H1 (cell line): Measurements from ENCODE around the gene ECI2. TPM values are rescaled to one million over a fixed set of nuclear protein-coding genes. Genes with fewer than 3 reads are reported as not detected.

Experiments
- CTCF ChIA-PET: fragments of 300-600 bp; sonication (Branson Sonifier 250); formaldehyde crosslinking; loops from one replicate; lab custom pipeline; 2021; ENCODE audit not compliant: partially characterized antibody; lab: Charles Lee
- POLR2A ChIA-PET: fragments of 300-600 bp; sonication (Branson Sonifier 250); formaldehyde crosslinking; loops from one replicate; lab custom pipeline; 2021; ENCODE audit warnings: inconsistent platforms; ENCODE audit not compliant: partially characterized antibody; lab: Charles Lee
- DNase-seq, 2 experiments: peaks; one replicate each; pipeline versions ENCODE4 v3.0.0 to v3.0.0-alpha.2; 2010 to 2022; ENCODE audit warnings: low spot score in 2 of 2, low read depth in 1 of 2, mixed read lengths in 1 of 2
- FAIRE-seq: peaks from 2 replicates; lab custom pipeline; 2011; peaks lifted over from hg19 to GRCh38; lab: Jason Lieb, UNC
- H2AFZ ChIP-seq: 2 replicates; pipeline ENCODE4 v1.8.1; 2012; ENCODE audit warnings: low read length, inconsistent platforms
- H2AK5ac ChIP-seq: 2 replicates; pipeline ENCODE4 v1.6.1; 2013; ENCODE audit warnings: low read depth, low read length
- H2BK120ac ChIP-seq: replicated peaks from 2 replicates; pipeline ENCODE3; 2013; ENCODE audit warnings: low read depth, low read length, inconsistent platforms
- H2BK12ac ChIP-seq: 2 replicates; pipeline ENCODE4 v1.6.1; 2013; ENCODE audit warnings: low read depth, low read length
- H2BK15ac ChIP-seq: 2 replicates; pipeline ENCODE4 v1.6.1; 2013; ENCODE audit warnings: low read length
- H2BK20ac ChIP-seq: 2 replicates; pipeline ENCODE4 v1.6.1; 2013; ENCODE audit warnings: low read length
- H2BK5ac ChIP-seq: 2 replicates; pipeline ENCODE4 v1.6.1; 2013; ENCODE audit warnings: low read depth, low read length
- H3K14ac ChIP-seq: 2 replicates; pipeline ENCODE4 v1.6.1; 2013; ENCODE audit warnings: inconsistent platforms; ENCODE audit not compliant: insufficient read length
- H3K18ac ChIP-seq: 2 replicates; pipeline ENCODE4 v1.6.1; 2013; ENCODE audit warnings: low read length; ENCODE audit errors: extremely low read depth
- H3K23ac ChIP-seq: 2 replicates; pipeline ENCODE4 v1.6.1; 2013; ENCODE audit warnings: inconsistent platforms; ENCODE audit not compliant: insufficient read length
- H3K23me2 ChIP-seq: 2 replicates; pipeline ENCODE4 v1.6.1; 2013; ENCODE audit warnings: low read depth, low read length
- H3K27ac ChIP-seq: 2 replicates; pipeline ENCODE4 v1.6.1; 2011; ENCODE audit warnings: low read depth, low read length, inconsistent platforms
- H3K27me3 ChIP-seq, 4 experiments: replicated peaks in 1 of 4; 1 replicate in 1 of 4; 2 replicates in 3 of 4; pipeline versions ENCODE4 v1.6.1 to v1.8.1; 2011 to 2013; ENCODE audit warnings: low read length in 3 of 4, mild to moderate bottlenecking in 3 of 4, inconsistent platforms in 2 of 4, mixed read lengths in 2 of 4, moderate library complexity in 1 of 4; ENCODE audit not compliant: control insufficient read depth in 3 of 4, insufficient read depth in 3 of 4; ENCODE audit errors: extremely low read depth in 1 of 4
- H3K36me3 ChIP-seq, 4 experiments: 2 replicates each; pipeline versions ENCODE4 v1.6.1 to v1.8.1; 2011 to 2013; ENCODE audit warnings: mild to moderate bottlenecking in 4 of 4, low read length in 3 of 4, moderate library complexity in 2 of 4, control low read depth in 1 of 4, inconsistent platforms in 1 of 4; ENCODE audit not compliant: insufficient read depth in 4 of 4, control insufficient read depth in 2 of 4
- H3K4ac ChIP-seq: replicated peaks from 2 replicates; pipeline ENCODE3; 2013; ENCODE audit warnings: low read length, low read depth, mixed read lengths, inconsistent platforms; ENCODE audit not compliant: insufficient read length
- H3K4me1 ChIP-seq, 4 experiments: replicated peaks in 1 of 4; 1 replicate in 1 of 4; 2 replicates in 3 of 4; pipeline versions ENCODE4 v1.6.1 to v1.8.1; 2011 to 2013; ENCODE audit warnings: low read length in 3 of 4, inconsistent platforms in 2 of 4, mixed read lengths in 1 of 4; ENCODE audit not compliant: insufficient read depth in 4 of 4, control insufficient read depth in 3 of 4
- H3K4me2 ChIP-seq, 2 experiments: 2 replicates each; pipeline versions ENCODE4 v1.6.1 to v1.8.1; 2011 to 2013; ENCODE audit warnings: low read depth in 2 of 2, low read length in 2 of 2, control low read depth in 1 of 2, inconsistent platforms in 1 of 2, mild to moderate bottlenecking in 1 of 2; ENCODE audit not compliant: insufficient read depth in 1 of 2
- H3K4me3 ChIP-seq, 4 experiments: fragments of 200-600, 300-600 bp in 1 of 4; sonication (generic), shearing (Covaris generic), sonication (Bioruptor Twin) in 1 of 4; 2 replicates each; pipeline versions ENCODE4 v1.5.1 to v1.8.1; 2011 to 2016; ENCODE audit warnings: low read length in 4 of 4, low read depth in 3 of 4, control low read depth in 2 of 4, inconsistent platforms in 2 of 4, mild to moderate bottlenecking in 2 of 4, mixed read lengths in 1 of 4, moderate library complexity in 1 of 4; ENCODE audit not compliant: insufficient read depth in 2 of 4; ENCODE audit errors: extremely low read depth in 1 of 4
- H3K56ac ChIP-seq: replicated peaks from 2 replicates; pipeline ENCODE3; 2013; ENCODE audit warnings: low read depth, mild to moderate bottlenecking, mixed read lengths, low read length, inconsistent platforms; ENCODE audit not compliant: insufficient read length
- H3K79me1 ChIP-seq: 2 replicates; pipeline ENCODE4 v1.6.1; 2013; ENCODE audit warnings: low read depth, low read length, control low read depth
- H3K79me2 ChIP-seq, 2 experiments: 2 replicates each; pipeline versions ENCODE4 v1.6.1 to v1.8.1; 2012 to 2013; ENCODE audit warnings: low read length in 2 of 2, mild to moderate bottlenecking in 2 of 2, inconsistent platforms in 1 of 2; ENCODE audit not compliant: insufficient read depth in 2 of 2, control insufficient read depth in 1 of 2
- H3K9ac ChIP-seq, 4 experiments: replicated peaks in 1 of 4; 1 replicate in 1 of 4; 2 replicates in 3 of 4; pipeline versions ENCODE4 v1.6.1 to v1.8.1; 2011 to 2013; ENCODE audit warnings: low read depth in 3 of 4, low read length in 3 of 4, control low read depth in 2 of 4, mild to moderate bottlenecking in 2 of 4, moderate library complexity in 2 of 4, inconsistent platforms in 1 of 4; ENCODE audit errors: extremely low read depth in 1 of 4
- H3K9me3 ChIP-seq, 2 experiments: 2 replicates each; pipeline versions ENCODE4 v1.6.1 to v1.8.1; 2012 to 2013; ENCODE audit warnings: mild to moderate bottlenecking in 2 of 2, moderate library complexity in 2 of 2, control low read depth in 1 of 2, inconsistent platforms in 1 of 2, low read depth in 1 of 2, low read length in 1 of 2, mixed read lengths in 1 of 2; ENCODE audit not compliant: insufficient read depth in 2 of 2
- H4K20me1 ChIP-seq, 2 experiments: replicated peaks in 1 of 2; 2 replicates each; pipeline versions ENCODE3 to v1.8.1; 2011 to 2013; ENCODE audit warnings: inconsistent platforms in 2 of 2, low read length in 2 of 2, mild to moderate bottlenecking in 1 of 2; ENCODE audit not compliant: insufficient read depth in 2 of 2, control insufficient read depth in 1 of 2
- H4K5ac ChIP-seq: 2 replicates; pipeline ENCODE4 v1.6.1; 2013; ENCODE audit warnings: low read length, low read depth, mixed read lengths, inconsistent platforms; ENCODE audit not compliant: insufficient read length
- H4K8ac ChIP-seq: 2 replicates; pipeline ENCODE4 v1.8.0; 2013; ENCODE audit warnings: mild to moderate bottlenecking, moderate library complexity, low read length, inconsistent platforms; ENCODE audit not compliant: insufficient read depth; ENCODE audit errors: extremely low read depth
- H4K91ac ChIP-seq: replicated peaks from 2 replicates; pipeline ENCODE3; 2013; ENCODE audit warnings: low read length, mixed read lengths, inconsistent platforms; ENCODE audit not compliant: insufficient read length
- ASH2L ChIP-seq: fragments of 200-600, 300-600 bp; sonication (generic); IDR thresholded peaks from one replicate; pipeline ENCODE4 v1.7.1; 2017; ENCODE audit warnings: low read length
- BCL11A ChIP-seq, 2 experiments: IDR thresholded peaks; one replicate each; pipeline ENCODE4 v1.6.1; 2011; ENCODE audit warnings: low read depth in 2 of 2, low read length in 2 of 2, mild to moderate bottlenecking in 2 of 2
- CTCF ChIP-seq, 3 experiments: IDR thresholded peaks; 1 replicate in 2 of 3; 2 replicates in 1 of 3; pipeline versions ENCODE4 v1.5.1 to v1.6.1; 2011; ENCODE audit warnings: low read length in 3 of 3, mild to moderate bottlenecking in 3 of 3, inconsistent platforms in 2 of 3, low read depth in 1 of 3, moderate library complexity in 1 of 3; ENCODE audit not compliant: insufficient read depth in 1 of 3; ENCODE audit errors: control extremely low read depth in 1 of 3
- EGR1 ChIP-seq: IDR thresholded peaks from 2 replicates; pipeline ENCODE4 v1.6.1; 2011; ENCODE audit warnings: low read depth, low read length, borderline replicate concordance
- SIN3A ChIP-seq, 2 experiments: IDR thresholded peaks in 1 of 2; conservative IDR thresholded peaks in 1 of 2; 2 replicates each; pipeline ENCODE4 v1.6.1; 2011 to 2012; ENCODE audit warnings: low read length in 2 of 2, improper control_type of control experiment in 1 of 2, low read depth in 1 of 2, mild to moderate bottlenecking in 1 of 2
- SIX5 ChIP-seq: IDR thresholded peaks from 2 replicates; pipeline ENCODE4 v1.6.1; 2011; ENCODE audit warnings: mild to moderate bottlenecking, low read depth, low read length
- SRF ChIP-seq: IDR thresholded peaks from 2 replicates; pipeline ENCODE4 v1.6.1; 2011; ENCODE audit warnings: mild to moderate bottlenecking, low read depth, low read length, moderate library complexity
- SUZ12 ChIP-seq: fragments of 200-600 bp; sonication (generic); IDR thresholded peaks from 2 replicates; pipeline ENCODE4 v1.6.1; 2012; ENCODE audit warnings: mild to moderate bottlenecking, inconsistent platforms, low read length, moderate library complexity, mixed read lengths
- USF2 ChIP-seq: IDR thresholded peaks from 2 replicates; pipeline ENCODE4 v1.6.1; 2011; ENCODE audit warnings: low read length, improper control_type of control experiment
- WGBS, 2 experiments: shearing (Covaris generic) in 1 of 2; methylation state at CpG; one replicate each; pipeline versions ENCODE4 v1.1.6 to v1.1.7; 2013 to 2015; ENCODE audit warnings: low lambda C conversion rate in 2 of 2, mixed read lengths in 2 of 2, inconsistent platforms in 1 of 2, low coverage in 1 of 2, missing lambda C conversion rate in 1 of 2; ENCODE audit not compliant: insufficient replicate concordance in 2 of 2, insufficient coverage in 1 of 2, insufficient read length in 1 of 2; ENCODE audit errors: extremely low coverage in 1 of 2, missing lambda C conversion rate in 1 of 2; 5-methylcytosine and 5-hydroxymethylcytosine counted together
- polyA plus RNA-seq, 7 experiments: library from polyadenylated mRNA; depleted of rRNA in 3 of 7; stranded (reverse) in 5 of 7; unstranded in 2 of 7; fragments of >200 nt in 5 of 7; fragments of 200-250 nt in 2 of 7; gene quantifications; 1 replicate in 5 of 7; 2 replicates in 1 of 7; 4 replicates in 1 of 7; pipeline versions ENCODE4 v1.2.1 to v1.2.3, GENCODE V29; 2011 to 2013; ENCODE audit warnings: missing spikeins in 2 of 7, mixed read lengths in 2 of 7
- total RNA-seq: library from RNA; stranded (reverse); fragmentation: NEBNext Ultra II Directional; extraction: Animal tissue kit (Norgen Biotek cat#: 25700); gene quantifications from 2 replicates; pipeline ENCODE4 v1.2.1, GENCODE V29; 2021

Gene ECI2
- total and polyA plus RNA-seq, 2 of the 8 experiments (the other 6 are each of a cell fraction or from before 2014, with no cell fraction given): 40.4 to 70.8 TPM

DNA sequence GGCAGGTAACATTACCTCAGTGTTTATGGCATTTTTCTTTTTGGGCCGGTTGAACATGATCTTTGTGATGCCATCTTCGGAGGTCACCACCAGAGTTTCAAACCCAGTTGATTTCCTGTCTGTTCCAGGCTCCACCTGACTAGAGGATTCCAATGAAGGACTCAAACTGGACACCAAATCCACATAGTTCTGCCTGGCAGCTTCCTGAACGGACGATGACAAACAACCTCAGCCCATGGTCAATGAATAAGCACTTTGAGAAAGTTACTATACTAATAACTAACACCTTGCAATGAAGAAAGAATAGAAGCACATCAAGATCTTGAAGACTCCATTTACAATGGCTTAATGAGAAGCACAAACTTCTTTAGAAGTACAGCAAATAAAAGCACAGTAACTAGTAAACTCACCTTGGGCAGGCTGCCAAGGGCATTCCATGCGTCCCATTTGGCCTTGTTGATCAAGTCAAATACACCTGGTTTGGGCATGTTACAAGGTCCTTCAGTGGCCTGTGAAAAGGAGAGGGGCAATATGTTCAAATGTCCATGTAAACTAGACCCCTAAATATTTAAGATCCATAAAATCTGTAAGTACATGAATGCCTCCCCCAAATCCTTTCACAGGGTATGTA, 4.9 kb downstream of the ECI2 start:
- Histone ChIP-seq H2AK5ac (no peak overlapping the region), H2AFZ (no peak overlapping the region), H3K36me3 (peaks cover 13 to 62% (median 42%) of the 10 kb centered on the region in 4 experiments), H3K23me2 (peaks cover 2% of the 10 kb centered on the region; the same call in 1 of the 2 replicates), H3K27ac (no peak overlapping the region), H2BK5ac (no peak overlapping the region), H4K8ac (no peak overlapping the region), H4K5ac (no peak overlapping the region), H3K56ac (no peak overlapping the region), H3K9me3 (peaks cover 7% of the 10 kb centered on the region in 2 experiments; a peak in 3 of 4 replicates), H3K79me1 (no peaks in the 10 kb centered on the region), H3K4me2 (no peak overlapping the region), H3K4me1 (peaks cover 0 to 3% (median under 1%) of the 10 kb centered on the region in 4 experiments; a peak in 4 of 7 replicates), H4K91ac (no peak overlapping the region), H3K9ac (no peak overlapping the region), H2BK120ac (no peak overlapping the region), H3K27me3 (no peaks in the 10 kb centered on the region), H2BK12ac (no peak overlapping the region), H4K20me1 (no peaks in the 10 kb centered on the region), H2BK20ac (no peak overlapping the region), H3K4ac (no peak overlapping the region), H3K79me2 (peaks cover 0 to 23% of the 10 kb centered on the region in 2 experiments; a peak in 3 of 4 replicates), H3K18ac (no peak overlapping the region), H2BK15ac (no peak overlapping the region), H3K23ac (no peak overlapping the region), H3K14ac (no peak overlapping the region), H3K4me3 (no peak overlapping the region)
- CTCF ChIA-PET: interaction anchor here (0.6 kb wide), 1 partner anchor 152 kb away, joined by 3 read pairs; no protein-coding TSS in a partner anchor
- FAIRE-seq (no peak), DNase-seq (no peak)
- POLR2A ChIA-PET: no interaction called here
- WGBS, 2 experiments: 89% methylated on average over 5 of the region's 5 CpGs; no CpG with 5 or more reads in 1 of the 2 experiments
- TF ChIP-seq BCL11A (IDR thresholded peaks at IDR 0.05; ENCODE audit: low read depth in 2 of 2, low read length in 2 of 2): no peak
- TF ChIP-seq SIN3A (conservative IDR thresholded peaks at IDR 0.05 in 1 of 2, IDR thresholded peaks at IDR 0.05 in 1 of 2; ENCODE audit: low read depth in 1 of 2, low read length in 2 of 2): no peak
- no peak for TF ChIP-seq SUZ12
- TF ChIP-seq SRF: no peak
- TF ChIP-seq ASH2L: no peak
- no peak for TF ChIP-seq CTCF (IDR thresholded peaks at IDR 0.05; ENCODE audit: control extremely low read depth in 1 of 3, insufficient read depth in 1 of 3, low read depth in 1 of 3, low read length in 3 of 3)
- TF ChIP-seq SIX5: no peak
- TF ChIP-seq EGR1: no peak
- TF ChIP-seq USF2: no peak
